ENCODE data around the gene KRTAP6-2.

DNA sequence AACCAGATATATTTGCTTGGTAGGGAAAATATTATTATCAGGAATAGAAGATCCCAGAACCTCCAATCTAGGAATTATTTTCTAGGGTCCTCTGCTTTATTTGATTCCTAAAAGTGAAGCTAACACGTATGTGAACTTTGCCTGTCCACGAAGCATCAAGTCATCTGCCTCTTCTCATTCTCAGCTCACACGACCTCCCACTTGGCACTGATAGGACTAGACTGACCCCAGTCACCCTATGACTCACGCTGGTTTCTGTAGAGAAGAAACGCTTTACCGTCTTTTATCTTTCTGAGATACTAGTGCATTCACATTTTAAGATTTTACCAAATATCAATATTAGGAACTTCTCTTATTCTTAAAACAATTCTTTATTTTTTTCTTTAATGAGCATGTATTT lies 35.6 kb downstream of the KRTAP6-2 start:
- TF ChIP-seq, protein P1, sequence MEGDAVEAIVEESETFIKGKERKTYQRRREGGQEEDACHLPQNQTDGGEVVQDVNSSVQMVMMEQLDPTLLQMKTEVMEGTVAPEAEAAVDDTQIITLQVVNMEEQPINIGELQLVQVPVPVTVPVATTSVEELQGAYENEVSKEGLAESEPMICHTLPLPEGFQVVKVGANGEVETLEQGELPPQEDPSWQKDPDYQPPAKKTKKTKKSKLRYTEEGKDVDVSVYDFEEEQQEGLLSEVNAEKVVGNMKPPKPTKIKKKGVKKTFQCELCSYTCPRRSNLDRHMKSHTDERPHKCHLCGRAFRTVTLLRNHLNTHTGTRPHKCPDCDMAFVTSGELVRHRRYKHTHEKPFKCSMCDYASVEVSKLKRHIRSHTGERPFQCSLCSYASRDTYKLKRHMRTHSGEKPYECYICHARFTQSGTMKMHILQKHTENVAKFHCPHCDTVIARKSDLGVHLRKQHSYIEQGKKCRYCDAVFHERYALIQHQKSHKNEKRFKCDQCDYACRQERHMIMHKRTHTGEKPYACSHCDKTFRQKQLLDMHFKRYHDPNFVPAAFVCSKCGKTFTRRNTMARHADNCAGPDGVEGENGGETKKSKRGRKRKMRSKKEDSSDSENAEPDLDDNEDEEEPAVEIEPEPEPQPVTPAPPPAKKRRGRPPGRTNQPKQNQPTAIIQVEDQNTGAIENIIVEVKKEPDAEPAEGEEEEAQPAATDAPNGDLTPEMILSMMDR (IDR thresholded peaks at IDR 0.05) = no peak
- TF ChIP-seq POLR2AphosphoS5 (IDR thresholded peaks at IDR 0.05) = no peak
